GM18909 (cell line): ENCODE data around the gene CXCR6.

Source experiments
- ATAC-seq: cut with Tn5 transposase; IDR thresholded peaks from one replicate; pipeline ENCODE4 v1.9.1; 2021; ENCODE audit warnings: mild to moderate bottlenecking; ENCODE audit not compliant: unreplicated experiment, poor library complexity

The CXCR6 gene

DNA sequence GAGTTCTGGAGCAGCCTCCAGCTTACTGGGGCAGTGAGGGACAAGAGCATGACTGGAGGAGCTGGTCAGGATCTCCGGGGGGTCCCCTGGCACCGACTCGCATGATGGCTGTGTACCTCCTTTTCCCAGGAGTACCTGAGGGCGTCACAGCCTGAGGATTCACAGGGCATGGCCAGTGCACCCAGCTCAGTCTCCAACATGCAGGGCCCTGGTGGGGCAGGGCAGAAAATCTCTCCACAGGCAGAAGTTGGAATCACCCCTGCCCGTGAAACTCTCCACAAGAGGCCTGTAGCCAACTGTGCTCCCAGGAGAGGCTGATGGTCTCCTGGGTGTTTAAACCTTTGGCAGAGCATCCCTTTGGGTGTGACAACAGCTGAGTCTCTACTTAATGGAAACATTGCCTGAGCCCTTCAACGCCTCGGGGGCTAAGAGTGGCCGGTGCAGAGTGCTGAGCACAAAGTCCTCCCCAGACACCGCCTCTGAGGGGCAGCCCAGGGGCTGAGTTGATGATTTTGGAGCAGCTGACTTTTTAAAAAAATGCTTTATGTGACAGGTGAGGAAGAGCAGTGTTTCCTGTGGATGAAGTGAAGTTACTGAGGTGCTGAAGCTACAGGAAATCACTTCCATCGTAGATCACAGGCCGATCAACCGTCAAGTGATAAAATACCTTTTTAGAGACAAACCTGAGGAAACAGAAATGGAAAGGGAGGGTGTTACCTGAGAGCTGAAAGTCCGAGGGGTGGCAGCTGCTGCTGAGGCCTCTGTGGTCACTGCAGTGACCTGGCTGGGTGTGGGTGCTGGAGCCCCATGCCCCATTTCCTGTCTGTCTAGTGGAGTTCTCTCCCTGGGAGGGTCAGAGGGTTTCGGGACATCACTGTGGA, 21.9 kb upstream of the CXCR6 start:
- ATAC-seq, result no peak

DNA sequence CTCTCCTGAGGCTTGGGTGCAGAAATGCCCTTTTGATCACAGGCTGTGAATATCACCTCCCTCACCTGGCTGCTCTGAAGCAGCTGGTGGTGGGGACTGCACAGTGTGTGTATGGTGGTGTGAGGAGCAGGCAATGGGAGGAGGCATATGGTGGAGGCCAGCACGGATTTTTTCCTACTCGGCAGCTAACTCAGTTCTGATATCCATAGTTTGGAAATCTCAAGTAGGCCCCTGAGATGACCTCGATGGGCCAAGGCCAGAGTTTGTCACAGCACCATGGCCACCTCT, 21.3 kb upstream of the CXCR6 start:
- no peak for ATAC-seq

- ATAC-seq, result no peak
These were observed 20.2 kb upstream of the CXCR6 start for GRCh38 chr3:45922950-45923590.

DNA sequence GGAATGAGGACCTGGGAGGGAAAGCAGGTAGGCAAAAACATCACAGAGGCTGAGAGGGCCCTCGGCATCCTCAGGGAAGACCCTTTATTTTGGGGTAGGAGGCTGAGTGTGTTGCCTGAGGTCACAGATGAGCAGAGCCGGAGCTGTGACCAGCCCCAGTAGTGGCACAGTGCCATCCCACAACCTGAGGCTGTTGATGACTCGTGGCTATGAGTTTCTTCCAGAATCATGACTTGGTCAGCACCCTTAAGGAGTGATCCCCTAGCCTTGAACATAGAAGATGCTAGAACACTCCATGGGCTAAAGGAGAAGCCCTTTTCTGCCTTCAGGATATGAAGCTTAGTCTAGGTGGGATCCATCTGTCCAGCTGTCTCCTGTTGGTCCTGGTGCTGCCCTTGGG, 19.5 kb upstream of the CXCR6 start:
- no peak for ATAC-seq

DNA sequence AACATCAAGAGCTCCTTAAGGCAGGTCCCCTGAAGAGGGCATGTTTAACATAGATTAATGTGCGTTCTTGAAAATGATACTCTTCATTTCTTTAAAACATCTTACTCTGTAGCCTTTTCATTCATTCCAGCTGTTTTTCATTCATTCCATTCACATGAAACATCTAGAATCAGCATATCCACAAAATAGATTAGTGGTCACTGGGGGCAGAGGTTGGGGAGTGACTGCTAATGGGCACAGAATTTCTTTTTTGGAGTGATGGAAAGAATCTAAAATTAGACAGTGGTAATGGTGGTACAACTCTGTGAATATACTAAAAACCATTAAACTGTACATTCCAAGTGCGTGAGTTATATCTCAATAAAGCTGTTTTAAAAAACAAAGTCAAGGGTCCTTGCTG, 15.4 kb upstream of the CXCR6 start:
- no peak for ATAC-seq

DNA sequence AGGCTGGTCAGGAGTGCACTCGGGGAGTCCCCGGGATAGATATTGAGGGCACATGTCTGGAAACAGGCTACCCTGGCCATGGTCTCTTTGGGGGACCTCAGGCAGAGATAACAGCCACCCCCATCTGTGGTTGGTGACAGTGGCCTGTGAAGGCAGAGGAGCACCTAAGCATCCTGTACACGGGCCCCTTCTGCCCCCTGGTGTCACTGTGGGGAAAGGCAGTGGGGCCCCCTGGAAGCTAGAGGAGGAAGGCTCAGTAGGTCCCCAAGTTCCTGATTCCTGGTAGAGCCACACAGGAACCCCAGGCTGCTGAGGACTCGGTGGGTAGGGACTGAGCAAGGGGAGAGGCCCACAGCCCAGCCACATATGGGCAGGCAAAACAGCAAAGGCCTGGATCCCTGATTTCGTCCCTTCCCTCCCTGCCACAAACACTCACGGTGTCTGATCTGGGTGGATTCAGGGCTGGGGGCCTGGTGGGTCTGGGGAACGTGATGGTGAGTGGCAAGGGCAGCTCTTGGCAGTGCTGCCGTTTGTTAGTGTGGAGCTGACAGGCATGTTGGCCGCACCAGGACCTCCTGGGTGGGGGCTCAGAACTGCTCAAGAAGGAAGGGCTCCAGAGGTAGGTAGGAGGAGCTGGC, 14.1 kb upstream of the CXCR6 start:
- no peak for ATAC-seq

- no peak for ATAC-seq
These were observed 11.8 kb upstream of the CXCR6 start for GRCh38 chr3:45931496-45931895.

GRCh38 chr3:45932112-45932511, 11.2 kb upstream of the CXCR6 start:
- ATAC-seq, result no peak

- no peak for ATAC-seq
These were observed 9.7 kb upstream of the CXCR6 start for GRCh38 chr3:45933591-45933990.

DNA sequence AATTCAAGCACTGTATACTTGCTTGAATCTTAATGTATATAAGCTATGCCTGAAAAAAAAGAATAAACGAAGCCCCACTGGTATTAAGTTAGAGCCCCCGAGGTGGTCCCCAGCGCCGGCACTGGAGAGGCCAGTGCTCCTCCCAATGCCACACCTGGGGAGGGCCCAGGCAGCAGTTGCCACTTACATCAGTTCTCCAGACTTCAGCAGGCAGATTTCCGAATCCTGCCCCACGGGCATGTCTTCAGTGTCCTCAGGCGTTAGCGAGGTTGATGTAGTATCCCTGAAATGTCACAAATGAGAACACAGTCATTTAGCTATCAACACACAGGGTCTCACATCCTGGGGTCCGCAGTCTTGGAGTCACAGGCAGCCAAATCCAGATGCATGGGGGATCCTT, 7.0 kb upstream of the CXCR6 start:
- no peak for ATAC-seq

GRCh38 chr3:45937206-45938042, 5.8 kb upstream of the CXCR6 start:
- no peak for ATAC-seq

DNA sequence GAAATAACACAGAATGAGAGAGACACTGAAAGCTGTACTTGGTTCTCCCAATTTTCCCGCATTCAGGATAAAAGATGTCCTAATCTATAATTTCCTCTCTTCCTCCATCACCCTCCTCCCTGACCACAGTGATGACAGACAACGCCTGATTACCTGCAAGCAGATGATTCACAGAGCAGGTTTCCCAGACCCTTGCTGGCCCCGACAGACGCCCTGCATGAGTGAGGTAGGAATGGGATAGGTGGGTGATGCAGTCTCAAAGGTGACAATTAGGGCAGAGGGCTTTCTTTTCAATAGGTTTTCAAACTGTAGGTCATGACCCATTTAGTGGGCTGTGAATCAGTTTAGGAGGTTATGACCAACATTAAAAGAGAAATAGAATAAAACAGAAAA, 5.2 kb upstream of the CXCR6 start:
- no peak for ATAC-seq

GRCh38 chr3:45938864-45939263, 4.4 kb upstream of the CXCR6 start:
- no peak for ATAC-seq

DNA sequence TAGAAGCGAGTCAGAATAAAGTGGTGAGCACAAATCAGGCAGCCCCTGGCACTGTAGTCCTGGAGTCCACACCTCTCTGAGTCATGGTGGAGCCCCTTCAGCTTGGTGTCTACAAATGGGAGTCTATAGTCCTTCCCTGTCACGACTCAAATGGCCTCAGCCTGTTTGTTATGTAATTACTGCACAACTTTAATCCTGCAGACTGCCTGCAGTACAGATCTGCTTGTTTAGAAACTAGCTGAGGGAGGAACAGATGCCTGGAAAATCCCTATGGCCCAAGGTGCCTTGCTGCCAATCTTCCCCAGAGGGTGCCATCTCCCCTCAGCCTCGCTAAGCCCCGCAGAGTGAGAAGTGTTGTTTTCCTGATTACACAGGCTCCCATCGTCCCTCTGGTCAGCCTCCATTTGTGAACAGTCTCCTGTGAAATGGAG, 3.9 kb upstream of the CXCR6 start:
- ATAC-seq, result no peak

DNA sequence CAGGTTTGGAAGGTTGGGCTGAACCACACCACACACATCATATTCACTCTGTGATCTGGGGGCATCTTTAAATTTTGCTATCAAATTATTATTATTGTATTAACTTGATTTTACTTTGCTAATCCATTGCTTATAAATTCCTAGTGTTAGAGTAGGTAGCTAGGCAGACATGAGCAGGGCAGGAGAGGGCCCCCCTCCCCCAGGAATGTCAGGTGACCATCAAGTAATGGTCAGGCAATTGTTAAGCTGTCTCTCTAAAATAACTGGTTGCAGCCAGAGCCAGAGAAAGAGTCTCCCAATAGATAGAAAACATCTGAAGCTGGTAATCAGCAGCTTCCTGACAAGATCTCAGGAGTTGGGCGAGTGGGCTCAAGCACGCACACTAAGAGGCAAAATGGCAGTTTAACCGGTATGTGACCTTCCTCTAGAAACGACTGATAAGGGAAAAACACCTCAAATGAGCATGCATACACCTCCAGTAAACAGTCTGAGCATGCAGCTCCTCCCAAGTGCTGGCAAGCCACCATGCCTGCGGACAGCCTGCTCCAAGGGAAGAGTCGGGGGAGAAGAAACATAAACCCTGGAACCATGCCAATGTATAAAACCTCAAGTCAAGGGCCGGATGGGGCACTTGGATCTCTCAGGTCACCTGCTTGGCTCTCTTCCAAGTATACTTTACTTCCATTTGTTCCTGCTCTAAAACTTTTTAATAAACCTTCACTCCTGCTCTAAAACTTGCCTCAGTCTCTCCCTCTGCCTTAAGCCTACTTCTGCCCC, 3.1 kb upstream of the CXCR6 start:
- ATAC-seq, result no peak

- ATAC-seq, result no peak
These were observed 2.4 kb upstream of the CXCR6 start for GRCh38 chr3:45940781-45941365.

GRCh38 chr3:45942051-45942825, 1.0 kb upstream of the CXCR6 start:
- ATAC-seq, result no peak

- ATAC-seq, result no peak
These were observed 1.8 kb downstream of the CXCR6 start for GRCh38 chr3:45944830-45945620.
